Skeletal muscle satellite cell (primary cell): ENCODE results near the gene AHRR.
A peak's percentile ranks its signal among the peaks of the same experiment; 100 is the strongest.
"Not testable (repeated sequence)": the region's sequence is repeated elsewhere in the genome, so short reads cannot be mapped to it uniquely, and the experiment has no call there.

Experiments
- H3K27me3 ChIP-seq: 2 replicates; pipeline ENCODE4 v1.7.0; 2013; ENCODE audit warnings: low read length; ENCODE audit not compliant: control insufficient read depth, insufficient read depth
- H3K36me3 ChIP-seq: 2 replicates; pipeline ENCODE4 v1.7.0; 2013; ENCODE audit warnings: mild to moderate bottlenecking, control low read depth, low read length; ENCODE audit not compliant: insufficient read depth
- H3K4me1 ChIP-seq: 2 replicates; pipeline ENCODE4 v1.7.0; 2013; ENCODE audit warnings: low read length; ENCODE audit not compliant: control insufficient read depth, insufficient read depth
- H3K4me2 ChIP-seq: 2 replicates; pipeline ENCODE4 v1.7.0; 2013; ENCODE audit warnings: mild to moderate bottlenecking, low read length
- H3K4me3 ChIP-seq: 2 replicates; pipeline ENCODE4 v1.7.0; 2013; ENCODE audit warnings: low read length
- H3K9ac ChIP-seq: 2 replicates; pipeline ENCODE4 v1.7.0; 2013; ENCODE audit warnings: mild to moderate bottlenecking, low read depth, low read length, moderate library complexity
- H3K9me3 ChIP-seq: replicated peaks from 2 replicates; pipeline ENCODE4 v1.7.0; 2013; ENCODE audit warnings: mild to moderate bottlenecking, control low read depth, low read length

AHRR gene

GRCh38 chr5:407801-408268 is 86.3 kb downstream of the AHRR start:
- no peaks in the 10 kb centered on the region for H3K9me3 ChIP-seq
- H3K4me2 ChIP-seq = no peak overlapping the region
- no peaks in the 10 kb centered on the region for H3K27me3 ChIP-seq
- H3K36me3 ChIP-seq = peaks cover 20% of the 10 kb centered on the region
- peaks cover 10% of the 10 kb centered on the region for H3K4me1 ChIP-seq
- no peak overlapping the region for H3K4me3 ChIP-seq
- no peak overlapping the region for H3K9ac ChIP-seq

- Histone ChIP-seq H3K4me1 (peaks cover 18% of the 10 kb centered on the region), H3K27me3 (no peaks in the 10 kb centered on the region), H3K9me3 (no peaks in the 10 kb centered on the region), H3K9ac (no peak overlapping the region), H3K4me3 (no peak overlapping the region), H3K4me2 (no peak overlapping the region), H3K36me3 (peaks cover 6% of the 10 kb centered on the region)
These were observed 89.5 kb downstream of the AHRR start for GRCh38 chr5:410911-411517.

- no peaks in the 10 kb centered on the region for H3K27me3 ChIP-seq
- peaks cover 6% of the 10 kb centered on the region for H3K36me3 ChIP-seq
- no peaks in the 10 kb centered on the region for H3K9me3 ChIP-seq
- H3K4me2 ChIP-seq = no peak overlapping the region
- H3K4me3 ChIP-seq = no peak overlapping the region
- peaks cover 20% of the 10 kb centered on the region for H3K4me1 ChIP-seq
- H3K9ac ChIP-seq = no peak overlapping the region
These were observed 90.2 kb downstream of the AHRR start for GRCh38 chr5:411728-412127.

- H3K27me3 ChIP-seq, H3K4me2 ChIP-seq, H3K4me3 ChIP-seq, H3K9me3 ChIP-seq: not testable (repeated sequence)
- H3K9ac ChIP-seq = peak overlapping the region; percentile 80
- H3K4me1 ChIP-seq = peaks cover 25% of the 10 kb centered on the region
- peaks cover 11% of the 10 kb centered on the region for H3K36me3 ChIP-seq
These were observed 93.7 kb downstream of the AHRR start for GRCh38 chr5:414991-415927.

- Histone ChIP-seq H3K4me3 (no peak overlapping the region), H3K4me2 (no peak overlapping the region), H3K9me3 (no peaks in the 10 kb centered on the region), H3K27me3 (no peaks in the 10 kb centered on the region), H3K4me1 (peaks cover 25% of the 10 kb centered on the region), H3K36me3 (peaks cover 20% of the 10 kb centered on the region), H3K9ac (peak overlapping the region; percentile 80)
These were observed 94.6 kb downstream of the AHRR start for GRCh38 chr5:415928-416635.

GRCh38 chr5:416636-416960 is 95.1 kb downstream of the AHRR start:
- Histone ChIP-seq H3K36me3 (peaks cover 25% of the 10 kb centered on the region), H3K9me3 (no peaks in the 10 kb centered on the region), H3K9ac (no peak overlapping the region), H3K4me1 (peaks cover 25% of the 10 kb centered on the region), H3K4me2 (no peak overlapping the region), H3K27me3 (no peaks in the 10 kb centered on the region), H3K4me3 (no peak overlapping the region)

GRCh38 chr5:417301-418161 is 96.0 kb downstream of the AHRR start:
- H3K4me3 ChIP-seq = no peak overlapping the region
- H3K27me3 ChIP-seq = no peaks in the 10 kb centered on the region
- H3K4me1 ChIP-seq = peaks cover 25% of the 10 kb centered on the region
- no peak overlapping the region for H3K4me2 ChIP-seq
- H3K9ac ChIP-seq = no peak overlapping the region
- H3K36me3 ChIP-seq = peaks cover 20% of the 10 kb centered on the region
- H3K9me3 ChIP-seq = no peaks in the 10 kb centered on the region

- Histone ChIP-seq H3K4me2 (no peak overlapping the region), H3K4me3 (no peak overlapping the region), H3K9me3 (no peaks in the 10 kb centered on the region), H3K4me1 (peaks cover 25% of the 10 kb centered on the region), H3K36me3 (peaks cover 29% of the 10 kb centered on the region), H3K27me3 (no peaks in the 10 kb centered on the region), H3K9ac (no peak overlapping the region)
These were observed 96.9 kb downstream of the AHRR start for GRCh38 chr5:418162-419121.

GRCh38 chr5:419970-420369 is 98.5 kb downstream of the AHRR start:
- Histone ChIP-seq H3K27me3 (no peaks in the 10 kb centered on the region), H3K9me3 (no peaks in the 10 kb centered on the region), H3K36me3 (peaks cover 32% of the 10 kb centered on the region), H3K4me3 (no peak overlapping the region), H3K4me1 (peaks cover 35% of the 10 kb centered on the region), H3K4me2 (no peak overlapping the region), H3K9ac (no peak overlapping the region)

- peaks cover 32% of the 10 kb centered on the region for H3K36me3 ChIP-seq
- no peaks in the 10 kb centered on the region for H3K27me3 ChIP-seq
- no peak overlapping the region for H3K4me2 ChIP-seq
- no peak overlapping the region for H3K4me3 ChIP-seq
- H3K9me3 ChIP-seq = no peaks in the 10 kb centered on the region
- H3K9ac ChIP-seq = no peak overlapping the region
- peaks cover 31% of the 10 kb centered on the region for H3K4me1 ChIP-seq
These were observed 99.2 kb downstream of the AHRR start for GRCh38 chr5:420632-421286.
